A549 (cell line): ENCODE results near the gene PMVK. TPM values are rescaled to one million over a fixed set of nuclear protein-coding genes. Genes with fewer than 3 reads are reported as not detected.

Experiments used
- ATAC-seq, 2 experiments: fragments of 200-7000 bp in 1 of 2; fragments of >200 bp in 1 of 2; cut with Nextera tagmentation in 1 of 2; cut with Tn5 transposase in 1 of 2; 3 replicates each; pipeline versions ENCODE4 v1.8.0 to v1.9.1; 2018 to 2020; ENCODE audit warnings: mild to moderate bottlenecking in 1 of 2, moderate library complexity in 1 of 2
- CTCF ChIA-PET: fragments of 300-600 bp; sonication (Branson Sonifier 250); formaldehyde crosslinking; extraction: SDS; loops from one replicate; lab custom pipeline; 2021; ENCODE audit warnings: antibody characterized with exemption, inconsistent platforms; lab: Yijun Ruan, JAX
- POLR2A ChIA-PET: fragments of 350-600 bp; formaldehyde crosslinking; extraction: SDS; loops from one replicate; lab custom pipeline; 2021; ENCODE audit warnings: antibody characterized with exemption, inconsistent platforms; lab: Yijun Ruan, JAX
- DNase-seq, 2 experiments: peaks; one replicate each; pipeline versions ENCODE4 v3.0.0 to v3.0.0-alpha.2; 2011 to 2016; ENCODE audit warnings: low read depth in 1 of 2, low spot score in 1 of 2
- FAIRE-seq: peaks from 2 replicates; lab custom pipeline; 2011; peaks lifted over from hg19 to GRCh38; lab: Jason Lieb, UNC
- H3K27ac ChIP-seq, 2 experiments: fragments of >200 bp; sonication (Bioruptor Twin); formaldehyde crosslinking; 3 replicates each; pipeline ENCODE4 v1.5.1; 2016 to 2017
- H3K4me1 ChIP-seq: fragments of >200 bp; sonication (Bioruptor Twin); formaldehyde crosslinking; 3 replicates; pipeline ENCODE4 v1.6.1; 2016
- H3K4me2 ChIP-seq: fragments of >200 bp; sonication (Bioruptor Twin); formaldehyde crosslinking; 3 replicates; pipeline ENCODE4 v1.6.1; 2016
- H3K4me3 ChIP-seq: fragments of >200 bp; sonication (Bioruptor Twin); formaldehyde crosslinking; 3 replicates; pipeline ENCODE4 v1.5.1; 2016
- H3K9me3 ChIP-seq: fragments of >200 bp; sonication (Bioruptor Twin); formaldehyde crosslinking; 3 replicates; pipeline ENCODE4 v1.6.1; 2016
- BHLHE40 ChIP-seq: IDR thresholded peaks from 2 replicates; pipeline ENCODE4 v1.6.1; 2012; ENCODE audit warnings: low read depth, low read length, inconsistent platforms
- CBX8 ChIP-seq: fragments of 200-600 bp; sonication (generic); IDR thresholded peaks from 2 replicates; pipeline ENCODE4 v1.6.1; 2016
- CEBPB ChIP-seq, 2 experiments: fragments of >200 bp in 1 of 2; sonication (Bioruptor Twin) in 1 of 2; formaldehyde crosslinking in 1 of 2; IDR thresholded peaks; 2 replicates each; pipeline ENCODE4 v1.6.1; 2012 to 2016
- CHD2 ChIP-seq: fragments of 150-350 bp; IDR thresholded peaks from 2 replicates; pipeline ENCODE4 v1.6.1; 2014; ENCODE audit warnings: low read length; ENCODE audit not compliant: partially characterized antibody
- EHF ChIP-seq: fragments of 250-450 bp; sonication (Bioruptor Pico); IDR thresholded peaks from 2 replicates; pipeline ENCODE4 v1.5.0; 2020; ENCODE audit warnings: mild to moderate bottlenecking
- EHMT2 ChIP-seq: fragments of 200-600 bp; sonication (generic); IDR thresholded peaks from 2 replicates; pipeline ENCODE4 v1.6.1; 2016; ENCODE audit warnings: antibody characterized with exemption, low read depth, mild to moderate bottlenecking, moderate library complexity
- ESRRA ChIP-seq: fragments of 150-350 bp; IDR thresholded peaks from 2 replicates; pipeline ENCODE4 v1.6.1; 2014; ENCODE audit warnings: mild to moderate bottlenecking, low read length, borderline replicate concordance
- HEYL ChIP-seq: fragments of 250-450 bp; sonication (Bioruptor Pico); IDR thresholded peaks from 2 replicates; pipeline ENCODE4 v1.8.0; 2021; ENCODE audit warnings: mild to moderate bottlenecking, moderate library complexity
- JUN ChIP-seq, 2 experiments: fragments of >200 bp; sonication (Bioruptor Twin); formaldehyde crosslinking; IDR thresholded peaks; 2 replicates in 1 of 2; 3 replicates in 1 of 2; pipeline ENCODE4 v1.6.1; 2016 to 2017
- KDM5A ChIP-seq: fragments of 200-600 bp; sonication (generic); IDR thresholded peaks from 2 replicates; pipeline ENCODE4 v1.6.1; 2016; ENCODE audit warnings: antibody characterized with exemption, mild to moderate bottlenecking
- MAFK ChIP-seq: fragments of 450-650 bp; IDR thresholded peaks from 2 replicates; pipeline ENCODE4 v1.6.1; 2014; ENCODE audit not compliant: partially characterized antibody
- MYC ChIP-seq: IDR thresholded peaks from 2 replicates; pipeline ENCODE4 v1.6.1; 2012; ENCODE audit warnings: mild to moderate bottlenecking, inconsistent platforms, low read length, improper control_type of control experiment, borderline replicate concordance
- NPAS2 ChIP-seq: fragments of 250-450 bp; sonication (Bioruptor Pico); IDR thresholded peaks from 2 replicates; pipeline ENCODE4 v1.8.0; 2022; ENCODE audit warnings: mild to moderate bottlenecking, moderate library complexity, borderline replicate concordance
- PHF8 ChIP-seq: fragments of 200-600 bp; sonication (generic); IDR thresholded peaks from 2 replicates; pipeline ENCODE4 v1.6.1; 2016; ENCODE audit warnings: low read depth, mild to moderate bottlenecking, antibody characterized with exemption, moderate library complexity, borderline replicate concordance
- POLR2AphosphoS2 ChIP-seq: conservative IDR thresholded peaks from 2 replicates; pipeline ENCODE4 v1.6.1; 2012; ENCODE audit warnings: low read length, improper control_type of control experiment, inconsistent platforms
- RARB ChIP-seq: fragments of 250-450 bp; sonication (Bioruptor Pico); IDR thresholded peaks from 2 replicates; pipeline ENCODE4 v1.8.0; 2021; ENCODE audit warnings: mild to moderate bottlenecking, moderate library complexity
- RCOR1 ChIP-seq: fragments of 150-350 bp; IDR thresholded peaks from 2 replicates; pipeline ENCODE4 v1.6.1; 2014; ENCODE audit warnings: antibody characterized with exemption, low read length, low read depth
- RFX5 ChIP-seq: fragments of 450-650 bp; IDR thresholded peaks from 2 replicates; pipeline ENCODE4 v1.7.1; 2014; ENCODE audit warnings: antibody characterized with exemption, mild to moderate bottlenecking, moderate library complexity
- SMC3 ChIP-seq: fragments of >200 bp; sonication (Bioruptor Twin); formaldehyde crosslinking; IDR thresholded peaks from 3 replicates; pipeline ENCODE4 v1.6.1; 2018; ENCODE audit warnings: inconsistent platforms
- ZC3H11A ChIP-seq: fragments of 450-650 bp; IDR thresholded peaks from 2 replicates; pipeline ENCODE4 v1.6.1; 2014; ENCODE audit warnings: antibody characterized with exemption, mild to moderate bottlenecking
- ZSCAN20 ChIP-seq: fragments of 250-450 bp; sonication (Bioruptor Pico); IDR thresholded peaks from 2 replicates; pipeline ENCODE4 v1.8.0; 2022; ENCODE audit warnings: mild to moderate bottlenecking, moderate library complexity
- WGBS: methylation state at CpG from one replicate; pipeline ENCODE4 v1.1.6; 2017; ENCODE audit errors: missing lambda C conversion rate; 5-methylcytosine and 5-hydroxymethylcytosine counted together
- polyA plus RNA-seq, 4 experiments: library from polyadenylated mRNA; depleted of rRNA in 3 of 4; stranded (reverse); fragments of >200 nt; fragmentation: RNase III in 1 of 4; extraction: RNeasy Plus Mini Kit Qiagen cat#74134 plus additional on column Dnase treatment in 1 of 4; gene quantifications; 2 replicates in 3 of 4; 3 replicates in 1 of 4; pipeline ENCODE4 v1.2.3, GENCODE V29; 2011 to 2017
- TF ChIP-seq, protein P1 (sequence below): fragments of 250-450 bp; sonication (Bioruptor Pico); IDR thresholded peaks from 2 replicates; pipeline ENCODE4 v1.5.0; 2020; ENCODE audit warnings: low read depth, mild to moderate bottlenecking, moderate library complexity
- TF ChIP-seq, protein P2 (sequence below): fragments of >200 bp; sonication (Bioruptor Twin); formaldehyde crosslinking; IDR thresholded peaks from 3 replicates; pipeline ENCODE4 v1.5.1; 2016
- TF ChIP-seq, protein P3 (sequence below): fragments of 200-600 bp; sonication (generic); IDR thresholded peaks from 2 replicates; pipeline ENCODE4 v1.6.1; 2016; ENCODE audit warnings: antibody characterized with exemption, mild to moderate bottlenecking, moderate library complexity

Gene PMVK
- polyA plus RNA-seq, 2 of the 4 experiments (the other 2 are of a cell fraction), result 35.7 to 52.0 TPM

DNA sequence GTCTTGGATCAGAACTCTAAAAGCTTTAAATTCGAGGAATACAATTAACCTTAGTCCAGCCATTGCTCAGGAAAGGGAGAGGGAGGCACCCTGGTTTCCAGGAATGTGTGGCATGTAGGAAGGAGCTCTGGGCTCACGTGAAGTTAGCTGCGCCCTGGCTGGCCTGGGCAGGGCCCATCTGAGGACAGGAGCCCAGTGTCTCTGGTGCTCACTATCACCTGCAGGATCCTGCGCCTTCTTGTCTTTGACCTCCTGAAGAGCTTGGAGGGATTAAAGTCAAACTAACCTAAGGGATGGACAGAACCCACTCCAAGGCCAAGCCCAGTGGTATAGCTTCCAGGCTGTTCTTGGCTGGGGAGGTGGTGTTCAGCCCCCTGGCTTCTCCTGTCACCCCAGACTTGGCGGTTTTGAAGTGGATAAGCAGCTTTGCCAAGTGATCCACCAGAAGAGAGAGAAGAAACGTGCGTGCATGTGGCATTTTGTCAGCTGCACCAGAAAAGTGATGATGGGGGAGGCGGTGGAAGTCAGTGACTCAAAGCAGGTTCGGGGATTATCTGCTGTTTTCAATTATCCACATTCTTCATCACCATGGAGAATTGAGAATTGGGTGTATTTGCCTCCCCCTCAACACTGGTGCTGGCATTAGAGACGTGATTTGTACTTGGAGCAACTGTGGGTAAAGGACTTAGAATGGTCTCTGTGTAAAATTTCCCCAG, 54.5 kb downstream of the PMVK start:
- ATAC-seq, result no peak
- WGBS, result 61% methylated on average over 10 of the region's 10 CpGs
- POLR2A ChIA-PET, result no interaction called here
- no peak for FAIRE-seq
- H3K4me3 ChIP-seq, result no peak overlapping the region
- CTCF ChIA-PET, result interaction anchor here (0.9 to 4.5 kb wide), 15 partner anchors 9 to 402 kb away, joined by 3 to 32 read pairs (median 6); partner anchors contain the start of gene PMVK
- H3K4me1 ChIP-seq, result peaks cover 18% of the 10 kb centered on the region
- H3K9me3 ChIP-seq, result no peaks in the 10 kb centered on the region
- TF ChIP-seq POLR2AphosphoS2 (no peak), BHLHE40 (no peak), EHMT2 (no peak), RCOR1 (no peak)
- TF ChIP-seq, protein P1, sequence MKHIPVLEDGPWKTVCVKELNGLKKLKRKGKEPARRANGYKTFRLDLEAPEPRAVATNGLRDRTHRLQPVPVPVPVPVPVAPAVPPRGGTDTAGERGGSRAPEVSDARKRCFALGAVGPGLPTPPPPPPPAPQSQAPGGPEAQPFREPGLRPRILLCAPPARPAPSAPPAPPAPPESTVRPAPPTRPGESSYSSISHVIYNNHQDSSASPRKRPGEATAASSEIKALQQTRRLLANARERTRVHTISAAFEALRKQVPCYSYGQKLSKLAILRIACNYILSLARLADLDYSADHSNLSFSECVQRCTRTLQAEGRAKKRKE, result no peak
- no peak overlapping the region for H3K4me2 ChIP-seq
- DNase-seq, result no peak
- H3K27ac ChIP-seq, result no peak overlapping the region

DNA sequence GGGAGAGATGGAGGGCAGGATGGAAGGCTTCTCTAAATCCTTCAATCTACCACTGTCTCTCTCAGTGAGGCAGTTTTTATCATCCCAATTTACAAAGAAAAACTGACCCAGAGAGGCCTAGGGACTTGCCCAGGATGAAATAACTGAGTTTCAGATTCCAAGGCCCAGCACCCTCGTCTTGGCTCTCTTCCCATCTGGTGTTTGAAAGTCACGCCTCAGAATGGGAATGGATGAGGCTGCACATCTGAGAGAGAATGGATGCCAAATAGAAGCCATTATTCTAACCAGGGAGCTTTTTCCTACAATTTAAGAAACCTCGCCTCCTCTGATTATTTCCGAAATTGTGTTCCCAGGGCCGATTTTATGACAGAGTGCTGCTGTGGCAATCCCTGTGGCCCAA, 55.8 kb downstream of the PMVK start:
- CTCF ChIA-PET, result interaction anchor here (1.0 to 4.5 kb wide), 13 partner anchors 11 to 400 kb away, joined by 3 to 32 read pairs (median 6); no protein-coding TSS in a partner anchor
- FAIRE-seq, result no peak

DNA sequence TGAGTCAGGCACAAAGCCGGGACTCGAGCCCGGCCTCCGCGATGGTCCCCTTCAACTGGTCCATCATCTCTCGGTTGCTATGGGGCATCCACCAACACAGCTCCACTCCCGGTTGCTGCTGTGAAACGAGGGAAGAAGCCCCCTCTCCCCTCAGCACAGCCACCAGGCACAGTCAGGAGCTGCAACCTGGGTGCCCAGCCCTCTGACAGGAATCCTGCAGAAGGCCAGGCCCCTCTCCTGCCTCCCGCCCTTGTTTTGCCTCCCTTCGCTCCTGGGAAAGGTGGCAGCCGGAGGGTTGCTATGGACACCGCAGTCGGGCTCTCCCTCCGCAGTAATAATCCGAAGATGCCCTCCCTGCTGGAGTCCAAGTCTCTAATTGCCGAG, 57.5 kb downstream of the PMVK start:
- ChIA-PET POLR2A (interaction anchor here (0.5 to 1.4 kb wide), 3 partner anchors 52 to 319 kb away, joined by 3 to 5 read pairs (median 4); no protein-coding TSS in a partner anchor), CTCF (interaction anchor here (0.5 to 4.8 kb wide), 63 partner anchors 8 to 429 kb away, joined by 3 to 72 read pairs (median 4); partner anchors contain the start of genes CHRNB2 and KCNN3)

More for the DNA sequence above, 55.8 kb downstream of the PMVK start:
- Histone ChIP-seq H3K4me2 (no peak overlapping the region), H3K9me3 (no peaks in the 10 kb centered on the region), H3K4me1 (peaks cover 17% of the 10 kb centered on the region), H3K27ac (no peak overlapping the region), H3K4me3 (no peak overlapping the region)
- POLR2A ChIA-PET, result no interaction called here
- DNase-seq, result no peak
- WGBS, result 40% methylated on average over 5 of the region's 5 CpGs
- TF ChIP-seq EHMT2 (no peak), SMC3 (no peak), ZC3H11A (no peak), NPAS2 (CRISPR knock-in tag) (no peak), EHF (CRISPR knock-in tag) (no peak), RFX5 (no peak), CEBPB (IDR thresholded peaks at IDR 0.05) (no peak), RARB (no peak), MYC (no peak), ZSCAN20 (CRISPR knock-in tag) (no peak), HEYL (no peak)
- TF ChIP-seq, protein P2, sequence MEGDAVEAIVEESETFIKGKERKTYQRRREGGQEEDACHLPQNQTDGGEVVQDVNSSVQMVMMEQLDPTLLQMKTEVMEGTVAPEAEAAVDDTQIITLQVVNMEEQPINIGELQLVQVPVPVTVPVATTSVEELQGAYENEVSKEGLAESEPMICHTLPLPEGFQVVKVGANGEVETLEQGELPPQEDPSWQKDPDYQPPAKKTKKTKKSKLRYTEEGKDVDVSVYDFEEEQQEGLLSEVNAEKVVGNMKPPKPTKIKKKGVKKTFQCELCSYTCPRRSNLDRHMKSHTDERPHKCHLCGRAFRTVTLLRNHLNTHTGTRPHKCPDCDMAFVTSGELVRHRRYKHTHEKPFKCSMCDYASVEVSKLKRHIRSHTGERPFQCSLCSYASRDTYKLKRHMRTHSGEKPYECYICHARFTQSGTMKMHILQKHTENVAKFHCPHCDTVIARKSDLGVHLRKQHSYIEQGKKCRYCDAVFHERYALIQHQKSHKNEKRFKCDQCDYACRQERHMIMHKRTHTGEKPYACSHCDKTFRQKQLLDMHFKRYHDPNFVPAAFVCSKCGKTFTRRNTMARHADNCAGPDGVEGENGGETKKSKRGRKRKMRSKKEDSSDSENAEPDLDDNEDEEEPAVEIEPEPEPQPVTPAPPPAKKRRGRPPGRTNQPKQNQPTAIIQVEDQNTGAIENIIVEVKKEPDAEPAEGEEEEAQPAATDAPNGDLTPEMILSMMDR, result no peak
- no peak for ATAC-seq

More for the DNA sequence above, 57.5 kb downstream of the PMVK start:
- no peak overlapping the region for H3K4me2 ChIP-seq
- H3K4me3 ChIP-seq, result no peak overlapping the region
- TF ChIP-seq, protein P2, result no peak
- TF ChIP-seq CHD2 (no peak), EHF (CRISPR knock-in tag) (no peak), ZC3H11A (no peak), POLR2AphosphoS2 (no peak), ESRRA (no peak), MAFK (no peak), CBX8 (no peak), EHMT2 (no peak), KDM5A (no peak), JUN (IDR thresholded peaks at IDR 0.05) (no peak), PHF8 (no peak), ZSCAN20 (CRISPR knock-in tag) (no peak)
- TF ChIP-seq, protein P3, sequence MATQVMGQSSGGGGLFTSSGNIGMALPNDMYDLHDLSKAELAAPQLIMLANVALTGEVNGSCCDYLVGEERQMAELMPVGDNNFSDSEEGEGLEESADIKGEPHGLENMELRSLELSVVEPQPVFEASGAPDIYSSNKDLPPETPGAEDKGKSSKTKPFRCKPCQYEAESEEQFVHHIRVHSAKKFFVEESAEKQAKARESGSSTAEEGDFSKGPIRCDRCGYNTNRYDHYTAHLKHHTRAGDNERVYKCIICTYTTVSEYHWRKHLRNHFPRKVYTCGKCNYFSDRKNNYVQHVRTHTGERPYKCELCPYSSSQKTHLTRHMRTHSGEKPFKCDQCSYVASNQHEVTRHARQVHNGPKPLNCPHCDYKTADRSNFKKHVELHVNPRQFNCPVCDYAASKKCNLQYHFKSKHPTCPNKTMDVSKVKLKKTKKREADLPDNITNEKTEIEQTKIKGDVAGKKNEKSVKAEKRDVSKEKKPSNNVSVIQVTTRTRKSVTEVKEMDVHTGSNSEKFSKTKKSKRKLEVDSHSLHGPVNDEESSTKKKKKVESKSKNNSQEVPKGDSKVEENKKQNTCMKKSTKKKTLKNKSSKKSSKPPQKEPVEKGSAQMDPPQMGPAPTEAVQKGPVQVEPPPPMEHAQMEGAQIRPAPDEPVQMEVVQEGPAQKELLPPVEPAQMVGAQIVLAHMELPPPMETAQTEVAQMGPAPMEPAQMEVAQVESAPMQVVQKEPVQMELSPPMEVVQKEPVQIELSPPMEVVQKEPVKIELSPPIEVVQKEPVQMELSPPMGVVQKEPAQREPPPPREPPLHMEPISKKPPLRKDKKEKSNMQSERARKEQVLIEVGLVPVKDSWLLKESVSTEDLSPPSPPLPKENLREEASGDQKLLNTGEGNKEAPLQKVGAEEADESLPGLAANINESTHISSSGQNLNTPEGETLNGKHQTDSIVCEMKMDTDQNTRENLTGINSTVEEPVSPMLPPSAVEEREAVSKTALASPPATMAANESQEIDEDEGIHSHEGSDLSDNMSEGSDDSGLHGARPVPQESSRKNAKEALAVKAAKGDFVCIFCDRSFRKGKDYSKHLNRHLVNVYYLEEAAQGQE, result no peak
- peak in 1 of 2 experiments; percentile 3; a peak in 2 of 6 replicates for ATAC-seq
- FAIRE-seq, result no peak
- DNase-seq, result no peak
- no peaks in the 10 kb centered on the region for H3K9me3 ChIP-seq
- H3K4me1 ChIP-seq, result peaks cover 17% of the 10 kb centered on the region
- H3K27ac ChIP-seq, result no peak overlapping the region
- WGBS, result 30% methylated on average over 10 of the region's 16 CpGs
